ENCODE results near the gene RGP1. TPM values are rescaled to one million over a fixed set of nuclear protein-coding genes. Genes with fewer than 3 reads are reported as not detected.
A peak's percentile ranks its signal among the peaks of the same experiment; 100 is the strongest.

The RGP1 gene
- total and polyA plus RNA-seq, 9 of the 15 experiments (the other 6 are each of a cell fraction or from before 2014, with no cell fraction given) = 0.42 to 13.8 (median 6.7) TPM

DNA sequence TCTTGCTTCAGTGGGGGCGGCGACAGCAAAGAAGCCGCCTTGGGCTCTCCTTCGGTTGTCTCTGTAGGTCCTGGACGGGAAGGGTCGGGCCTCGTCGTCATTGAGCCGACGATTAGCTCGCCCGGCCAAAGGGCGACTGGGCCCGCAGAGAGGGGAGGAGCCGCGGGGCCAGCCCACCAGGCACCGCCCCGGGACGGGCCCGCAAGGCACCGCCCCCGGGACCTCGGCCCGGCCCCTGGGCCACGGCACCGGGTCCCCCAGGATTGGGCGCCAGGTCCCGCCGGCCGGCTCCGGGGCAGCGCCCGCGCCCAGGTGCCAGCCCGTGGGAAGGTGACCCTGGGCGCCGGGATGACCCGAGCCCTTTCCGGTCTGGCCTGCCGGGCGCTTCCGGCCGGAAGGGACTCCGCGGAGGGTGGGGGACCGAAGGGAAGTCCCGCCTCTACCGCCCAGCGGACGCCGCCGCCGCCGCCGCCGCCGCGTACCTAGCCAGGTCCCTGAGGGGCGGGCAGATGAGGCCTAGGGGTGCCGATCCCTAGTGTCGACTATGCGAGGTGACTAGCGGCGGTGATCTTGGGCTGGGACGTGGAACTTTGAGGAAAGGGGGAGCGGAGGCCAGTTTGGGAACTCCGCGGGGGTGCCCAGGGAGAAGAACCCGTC is at the start of gene RGP1, which contains the start of gene GBA2 (continued):
- TF ChIP-seq CBX2 (IDR thresholded peaks at IDR 0.05; ENCODE audit: insufficient read depth, low read length, poor library complexity, severe bottlenecking) = no peak
- no peak for TF ChIP-seq PTBP1 (IDR thresholded peaks at IDR 0.05; ENCODE audit: low read depth, low read length)
- peak; percentile 42; the same call in 1 of the 2 replicates for TF ChIP-seq L3MBTL2 (IDR thresholded peaks at IDR 0.05)
- no peak for TF ChIP-seq CTBP1 (IDR thresholded peaks at IDR 0.05; ENCODE audit: borderline replicate concordance)
- no peak for TF ChIP-seq FUS (optimal IDR thresholded peaks at IDR 0.05; ENCODE audit: low read depth, low read length)
- no peak for TF ChIP-seq GTF2B (IDR thresholded peaks at IDR 0.05; ENCODE audit: extremely low read depth, insufficient read length)
- TF ChIP-seq, protein P1, sequence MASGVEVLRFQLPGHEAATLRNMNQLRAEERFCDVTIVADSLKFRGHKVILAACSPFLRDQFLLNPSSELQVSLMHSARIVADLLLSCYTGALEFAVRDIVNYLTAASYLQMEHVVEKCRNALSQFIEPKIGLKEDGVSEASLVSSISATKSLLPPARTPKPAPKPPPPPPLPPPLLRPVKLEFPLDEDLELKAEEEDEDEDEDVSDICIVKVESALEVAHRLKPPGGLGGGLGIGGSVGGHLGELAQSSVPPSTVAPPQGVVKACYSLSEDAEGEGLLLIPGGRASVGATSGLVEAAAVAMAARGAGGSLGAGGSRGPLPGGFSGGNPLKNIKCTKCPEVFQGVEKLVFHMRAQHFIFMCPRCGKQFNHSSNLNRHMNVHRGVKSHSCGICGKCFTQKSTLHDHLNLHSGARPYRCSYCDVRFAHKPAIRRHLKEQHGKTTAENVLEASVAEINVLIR (CRISPR knock-in tag; IDR thresholded peaks at IDR 0.05) = no peak
- TF ChIP-seq FOXP1 (CRISPR knock-in tag; IDR thresholded peaks at IDR 0.05) = no peak
- peak; percentile 59 for TF ChIP-seq SUPT5H (IDR thresholded peaks at IDR 0.05)
- no peak for TF ChIP-seq BCL6 (CRISPR knock-in tag; IDR thresholded peaks at IDR 0.05)
- no peak for TF ChIP-seq HLTF (IDR thresholded peaks at IDR 0.05)
- TF ChIP-seq BDP1 (IDR thresholded peaks at IDR 0.05; ENCODE audit: insufficient read depth, insufficient read length) = no peak
- TF ChIP-seq TCF3 (CRISPR knock-in tag; IDR thresholded peaks at IDR 0.05) = no peak
- TF ChIP-seq NONO (IDR thresholded peaks at IDR 0.05; ENCODE audit: low read depth in 2 of 2, low read length in 1 of 2) = peak; percentile 18 to 86; a peak in 2 of 4 replicates
- no peak for TF ChIP-seq SETDB1 (IDR thresholded peaks at IDR 0.05; ENCODE audit: low read length)
- no peak for TF ChIP-seq DMBX1 (CRISPR knock-in tag; IDR thresholded peaks at IDR 0.05; ENCODE audit: borderline replicate concordance)
- no peak for TF ChIP-seq POLR2B (IDR thresholded peaks at IDR 0.05; ENCODE audit: low read depth, partially characterized antibody)
- TF ChIP-seq TFAP4 (CRISPR knock-in tag; IDR thresholded peaks at IDR 0.05; ENCODE audit: borderline replicate concordance) = no peak
- no peak for TF ChIP-seq GATA2 (CRISPR knock-in tag; IDR thresholded peaks at IDR 0.05)
- no peak for TF ChIP-seq CC2D1A (IDR thresholded peaks at IDR 0.05)
- TF ChIP-seq, protein P2, sequence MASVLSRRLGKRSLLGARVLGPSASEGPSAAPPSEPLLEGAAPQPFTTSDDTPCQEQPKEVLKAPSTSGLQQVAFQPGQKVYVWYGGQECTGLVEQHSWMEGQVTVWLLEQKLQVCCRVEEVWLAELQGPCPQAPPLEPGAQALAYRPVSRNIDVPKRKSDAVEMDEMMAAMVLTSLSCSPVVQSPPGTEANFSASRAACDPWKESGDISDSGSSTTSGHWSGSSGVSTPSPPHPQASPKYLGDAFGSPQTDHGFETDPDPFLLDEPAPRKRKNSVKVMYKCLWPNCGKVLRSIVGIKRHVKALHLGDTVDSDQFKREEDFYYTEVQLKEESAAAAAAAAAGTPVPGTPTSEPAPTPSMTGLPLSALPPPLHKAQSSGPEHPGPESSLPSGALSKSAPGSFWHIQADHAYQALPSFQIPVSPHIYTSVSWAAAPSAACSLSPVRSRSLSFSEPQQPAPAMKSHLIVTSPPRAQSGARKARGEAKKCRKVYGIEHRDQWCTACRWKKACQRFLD (CRISPR knock-in tag; IDR thresholded peaks at IDR 0.05) = no peak
- TF ChIP-seq, protein P3, sequence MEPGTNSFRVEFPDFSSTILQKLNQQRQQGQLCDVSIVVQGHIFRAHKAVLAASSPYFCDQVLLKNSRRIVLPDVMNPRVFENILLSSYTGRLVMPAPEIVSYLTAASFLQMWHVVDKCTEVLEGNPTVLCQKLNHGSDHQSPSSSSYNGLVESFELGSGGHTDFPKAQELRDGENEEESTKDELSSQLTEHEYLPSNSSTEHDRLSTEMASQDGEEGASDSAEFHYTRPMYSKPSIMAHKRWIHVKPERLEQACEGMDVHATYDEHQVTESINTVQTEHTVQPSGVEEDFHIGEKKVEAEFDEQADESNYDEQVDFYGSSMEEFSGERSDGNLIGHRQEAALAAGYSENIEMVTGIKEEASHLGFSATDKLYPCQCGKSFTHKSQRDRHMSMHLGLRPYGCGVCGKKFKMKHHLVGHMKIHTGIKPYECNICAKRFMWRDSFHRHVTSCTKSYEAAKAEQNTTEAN (CRISPR knock-in tag; IDR thresholded peaks at IDR 0.05) = no peak
- TF ChIP-seq E2F6 (IDR thresholded peaks at IDR 0.05; ENCODE audit: borderline replicate concordance in 1 of 2, extremely low read depth in 1 of 2, insufficient read depth in 1 of 2, insufficient read length in 1 of 2, low read depth in 1 of 2, low read length in 1 of 2, poor library complexity in 1 of 2, severe bottlenecking in 1 of 2) = no peak
